ENCODE results near the gene FTCDNL1. TPM values are rescaled to one million over a fixed set of nuclear protein-coding genes. Genes with fewer than 3 reads are reported as not detected.

FTCDNL1 gene
- polyA plus RNA-seq, 2 of the 4 experiments (the other 2 are of a cell fraction), result 2.1 to 5.2 TPM

DNA sequence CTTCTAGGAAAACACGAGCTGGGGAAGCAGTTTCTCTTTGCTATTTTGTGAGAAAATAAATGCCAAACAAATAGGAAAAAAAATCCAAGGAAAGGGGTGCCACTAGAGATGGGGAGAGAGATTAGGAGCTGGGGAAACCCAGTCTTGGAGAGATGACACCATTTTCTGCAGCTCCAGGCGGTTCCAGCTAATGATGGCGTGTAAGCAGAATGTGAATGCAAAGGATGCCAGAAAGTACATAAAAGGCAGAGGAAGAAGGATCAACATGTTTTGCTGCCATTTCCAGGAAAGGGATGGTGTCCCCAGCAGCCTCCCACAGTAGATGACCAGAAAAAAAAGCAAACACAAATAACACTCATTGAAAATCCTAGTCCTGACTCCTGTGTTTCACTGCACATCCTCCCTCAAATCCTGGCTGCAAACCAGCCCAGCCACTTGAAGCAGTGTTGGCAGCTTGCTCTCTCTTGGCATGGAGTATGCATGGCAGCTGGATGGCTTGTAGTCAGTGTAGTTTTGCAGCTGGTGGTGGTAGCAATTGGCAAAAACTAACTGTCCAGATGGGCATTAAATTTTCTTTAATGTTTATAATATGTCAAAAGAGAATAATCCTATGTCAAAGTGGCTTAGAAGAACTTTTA is 93.6 kb downstream of the FTCDNL1 start:
- POLR2A ChIA-PET, result no interaction called here
- H3K4me1 ChIP-seq, result no peaks in the 10 kb centered on the region
- CTCF ChIA-PET, result interaction anchor here (1.0 to 5.6 kb wide), 2 partner anchors 10 to 18 kb away, joined by 4 to 33 read pairs; no protein-coding TSS in a partner anchor
- H3K4me3 ChIP-seq, result no peak overlapping the region
- H3K4me2 ChIP-seq, result no peak overlapping the region
- no peak overlapping the region for H3K27ac ChIP-seq
- 45% methylated on average over 3 of the region's 3 CpGs for WGBS (ENCODE audit: missing lambda C conversion rate)
- no peak for TF ChIP-seq KDM5A (IDR thresholded peaks at IDR 0.05)
- no peak for TF ChIP-seq HOXB13 (CRISPR knock-in tag; IDR thresholded peaks at IDR 0.05; ENCODE audit: low read depth)
- no peak for TF ChIP-seq RNF2 (IDR thresholded peaks at IDR 0.05; ENCODE audit: borderline replicate concordance, low read depth)
- TF ChIP-seq, protein P1, sequence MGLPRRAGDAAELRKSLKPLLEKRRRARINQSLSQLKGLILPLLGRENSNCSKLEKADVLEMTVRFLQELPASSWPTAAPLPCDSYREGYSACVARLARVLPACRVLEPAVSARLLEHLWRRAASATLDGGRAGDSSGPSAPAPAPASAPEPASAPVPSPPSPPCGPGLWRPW (IDR thresholded peaks at IDR 0.05), result no peak
- TF ChIP-seq FOSL2 (IDR thresholded peaks at IDR 0.05), result no peak
- no peak for TF ChIP-seq FOSL2 (CRISPR knock-in tag; IDR thresholded peaks at IDR 0.05)
- TF ChIP-seq MAZ (IDR thresholded peaks at IDR 0.05; ENCODE audit: borderline replicate concordance, low read depth, low read length), result no peak
- no peak for TF ChIP-seq EP300 (IDR thresholded peaks at IDR 0.05)
- TF ChIP-seq PHF8 (IDR thresholded peaks at IDR 0.05; ENCODE audit: borderline replicate concordance, low read depth), result no peak
- no peak for TF ChIP-seq POLR2AphosphoS2 (conservative IDR thresholded peaks at IDR 0.05; ENCODE audit: low read length)
- no peak for TF ChIP-seq SMC3 (IDR thresholded peaks at IDR 0.05)
- TF ChIP-seq, protein P2, sequence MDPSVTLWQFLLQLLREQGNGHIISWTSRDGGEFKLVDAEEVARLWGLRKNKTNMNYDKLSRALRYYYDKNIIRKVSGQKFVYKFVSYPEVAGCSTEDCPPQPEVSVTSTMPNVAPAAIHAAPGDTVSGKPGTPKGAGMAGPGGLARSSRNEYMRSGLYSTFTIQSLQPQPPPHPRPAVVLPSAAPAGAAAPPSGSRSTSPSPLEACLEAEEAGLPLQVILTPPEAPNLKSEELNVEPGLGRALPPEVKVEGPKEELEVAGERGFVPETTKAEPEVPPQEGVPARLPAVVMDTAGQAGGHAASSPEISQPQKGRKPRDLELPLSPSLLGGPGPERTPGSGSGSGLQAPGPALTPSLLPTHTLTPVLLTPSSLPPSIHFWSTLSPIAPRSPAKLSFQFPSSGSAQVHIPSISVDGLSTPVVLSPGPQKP (IDR thresholded peaks at IDR 0.05; ENCODE audit: low read depth, low read length), result no peak
- TF ChIP-seq PBX3 (IDR thresholded peaks at IDR 0.05), result no peak
- no peak for FAIRE-seq
- H3K9me3 ChIP-seq, result no peaks in the 10 kb centered on the region
- no peak for ATAC-seq
- DNase-seq (ENCODE audit: low read depth in 1 of 2, low spot score in 1 of 2), result no peak

DNA sequence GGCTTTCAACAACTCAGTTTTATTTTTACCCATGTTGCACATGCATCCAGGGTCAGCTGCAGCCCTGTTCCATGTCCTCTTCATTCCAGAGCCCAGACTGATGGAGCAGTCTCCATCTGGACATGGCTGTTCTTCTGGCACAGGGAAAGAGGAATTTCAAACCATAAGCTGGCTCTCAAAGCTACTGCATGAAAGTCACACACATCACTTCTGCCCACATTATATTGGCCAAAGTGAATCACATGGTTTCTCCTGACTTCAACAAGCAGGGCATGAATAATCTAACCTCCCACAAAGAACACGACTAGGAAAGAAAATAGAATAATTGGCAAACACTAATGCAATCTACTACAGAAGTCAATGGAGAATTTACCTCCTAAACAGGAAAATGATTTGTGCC is 94.2 kb downstream of the FTCDNL1 start:
- ChIA-PET POLR2A (no interaction called here), CTCF (interaction anchor here (0.6 to 5.6 kb wide), 4 partner anchors 9 to 126 kb away, joined by 3 to 33 read pairs (median 4); no protein-coding TSS in a partner anchor)
- Histone ChIP-seq H3K4me3 (no peak overlapping the region), H3K4me1 (no peaks in the 10 kb centered on the region), H3K9me3 (no peaks in the 10 kb centered on the region; the same call in 2 of the 3 replicates), H3K27ac (no peak overlapping the region), H3K4me2 (no peak overlapping the region)
- no peak for TF ChIP-seq HEYL (CRISPR knock-in tag; IDR thresholded peaks at IDR 0.05)
- TF ChIP-seq EP300 (IDR thresholded peaks at IDR 0.05), result no peak
- no peak for TF ChIP-seq POLR2A (IDR thresholded peaks at IDR 0.05; ENCODE audit: low read length)
- TF ChIP-seq, protein P3, sequence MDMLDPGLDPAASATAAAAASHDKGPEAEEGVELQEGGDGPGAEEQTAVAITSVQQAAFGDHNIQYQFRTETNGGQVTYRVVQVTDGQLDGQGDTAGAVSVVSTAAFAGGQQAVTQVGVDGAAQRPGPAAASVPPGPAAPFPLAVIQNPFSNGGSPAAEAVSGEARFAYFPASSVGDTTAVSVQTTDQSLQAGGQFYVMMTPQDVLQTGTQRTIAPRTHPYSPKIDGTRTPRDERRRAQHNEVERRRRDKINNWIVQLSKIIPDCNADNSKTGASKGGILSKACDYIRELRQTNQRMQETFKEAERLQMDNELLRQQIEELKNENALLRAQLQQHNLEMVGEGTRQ (IDR thresholded peaks at IDR 0.05), result no peak
- no peak for TF ChIP-seq CHD4 (IDR thresholded peaks at IDR 0.05; ENCODE audit: borderline replicate concordance)
- TF ChIP-seq, protein P4, sequence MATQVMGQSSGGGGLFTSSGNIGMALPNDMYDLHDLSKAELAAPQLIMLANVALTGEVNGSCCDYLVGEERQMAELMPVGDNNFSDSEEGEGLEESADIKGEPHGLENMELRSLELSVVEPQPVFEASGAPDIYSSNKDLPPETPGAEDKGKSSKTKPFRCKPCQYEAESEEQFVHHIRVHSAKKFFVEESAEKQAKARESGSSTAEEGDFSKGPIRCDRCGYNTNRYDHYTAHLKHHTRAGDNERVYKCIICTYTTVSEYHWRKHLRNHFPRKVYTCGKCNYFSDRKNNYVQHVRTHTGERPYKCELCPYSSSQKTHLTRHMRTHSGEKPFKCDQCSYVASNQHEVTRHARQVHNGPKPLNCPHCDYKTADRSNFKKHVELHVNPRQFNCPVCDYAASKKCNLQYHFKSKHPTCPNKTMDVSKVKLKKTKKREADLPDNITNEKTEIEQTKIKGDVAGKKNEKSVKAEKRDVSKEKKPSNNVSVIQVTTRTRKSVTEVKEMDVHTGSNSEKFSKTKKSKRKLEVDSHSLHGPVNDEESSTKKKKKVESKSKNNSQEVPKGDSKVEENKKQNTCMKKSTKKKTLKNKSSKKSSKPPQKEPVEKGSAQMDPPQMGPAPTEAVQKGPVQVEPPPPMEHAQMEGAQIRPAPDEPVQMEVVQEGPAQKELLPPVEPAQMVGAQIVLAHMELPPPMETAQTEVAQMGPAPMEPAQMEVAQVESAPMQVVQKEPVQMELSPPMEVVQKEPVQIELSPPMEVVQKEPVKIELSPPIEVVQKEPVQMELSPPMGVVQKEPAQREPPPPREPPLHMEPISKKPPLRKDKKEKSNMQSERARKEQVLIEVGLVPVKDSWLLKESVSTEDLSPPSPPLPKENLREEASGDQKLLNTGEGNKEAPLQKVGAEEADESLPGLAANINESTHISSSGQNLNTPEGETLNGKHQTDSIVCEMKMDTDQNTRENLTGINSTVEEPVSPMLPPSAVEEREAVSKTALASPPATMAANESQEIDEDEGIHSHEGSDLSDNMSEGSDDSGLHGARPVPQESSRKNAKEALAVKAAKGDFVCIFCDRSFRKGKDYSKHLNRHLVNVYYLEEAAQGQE (IDR thresholded peaks at IDR 0.05), result no peak
- DNase-seq (ENCODE audit: low read depth in 1 of 2, low spot score in 1 of 2), result no peak
- FAIRE-seq, result no peak
- WGBS (ENCODE audit: missing lambda C conversion rate), result 25% methylated on average over 1 of the region's 1 CpG
- ATAC-seq, result no peak

All from A549 (cell line).